SJCRH30 (cell line): ENCODE results near the gene SOBP. TPM values are rescaled to one million over a fixed set of nuclear protein-coding genes. Genes with fewer than 3 reads are reported as not detected.

ENCODE experiments used
- DNase-seq, 2 experiments: peaks; one replicate each; pipeline ENCODE4 v3.0.0-alpha.2; 2015 to 2020
- H3K27ac ChIP-seq: fragments of 250-450 bp; sonication (Bioruptor Pico); 2 replicates; pipeline ENCODE4 v1.5.1; 2020; ENCODE audit warnings: mild to moderate bottlenecking, moderate library complexity
- H3K27me3 ChIP-seq: fragments of 250-450 bp; sonication (Bioruptor Pico); 2 replicates; pipeline ENCODE4 v1.5.1; 2020; ENCODE audit warnings: mild to moderate bottlenecking, moderate library complexity
- H3K36me3 ChIP-seq: fragments of 250-450 bp; sonication (Bioruptor Pico); 2 replicates; pipeline ENCODE4 v1.5.1; 2020; ENCODE audit warnings: mild to moderate bottlenecking, moderate library complexity
- H3K4me1 ChIP-seq: fragments of 250-450 bp; sonication (Bioruptor Pico); 2 replicates; pipeline ENCODE4 v1.5.1; 2020; ENCODE audit warnings: mild to moderate bottlenecking, moderate library complexity
- H3K4me3 ChIP-seq: fragments of 250-450 bp; sonication (Bioruptor Pico); 2 replicates; pipeline ENCODE4 v1.5.1; 2020; ENCODE audit warnings: mild to moderate bottlenecking, moderate library complexity
- H3K9me3 ChIP-seq: fragments of 250-450 bp; sonication (Bioruptor Pico); replicated peaks from 2 replicates; pipeline ENCODE4 v1.5.1; 2020; ENCODE audit warnings: mild to moderate bottlenecking, moderate library complexity
- total RNA-seq: library from RNA; depleted of rRNA; stranded (reverse); fragments of >200 nt; shearing (Covaris generic); gene quantifications from 2 replicates; pipeline ENCODE4 v1.2.3, GENCODE V29; 2014

Gene SOBP
- total RNA-seq, 1 experiment from 2014 or later, result 7.8 TPM

- no peaks in the 10 kb centered on the region for H3K27me3 ChIP-seq
- peaks cover 29% of the 10 kb centered on the region for H3K4me1 ChIP-seq
- no peaks in the 10 kb centered on the region for H3K9me3 ChIP-seq
- no peak overlapping the region for H3K27ac ChIP-seq
- H3K36me3 ChIP-seq, result peaks cover 5% of the 10 kb centered on the region; the same call in 1 of the 2 replicates
- H3K4me3 ChIP-seq, result no peak overlapping the region
- DNase-seq, result no peak
These were observed 42.0 kb downstream of the SOBP start for GRCh38 chr6:107531868-107532267.

DNA sequence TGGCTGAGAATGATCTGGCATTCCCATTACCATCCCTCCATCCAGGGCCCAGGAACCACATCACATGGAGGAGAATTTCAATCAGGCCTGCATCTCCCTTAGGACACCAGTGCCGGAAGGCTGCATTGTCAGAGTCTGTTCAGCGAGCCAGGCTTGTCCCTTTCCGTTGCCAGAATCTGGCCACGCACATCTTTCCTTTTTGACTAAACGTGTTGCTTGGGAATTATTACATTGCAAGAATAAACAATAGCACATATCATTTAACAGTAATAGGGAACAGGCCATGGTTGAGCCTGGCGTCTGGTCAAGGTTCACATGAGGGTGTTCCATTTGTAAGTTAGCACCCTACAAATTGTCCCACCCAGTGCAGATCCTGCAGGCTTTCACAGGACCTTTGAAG is 42.8 kb downstream of the SOBP start:
- Histone ChIP-seq H3K27me3 (no peaks in the 10 kb centered on the region), H3K27ac (no peak overlapping the region), H3K4me3 (no peak overlapping the region), H3K36me3 (peaks cover 8% of the 10 kb centered on the region; the same call in 1 of the 2 replicates), H3K4me1 (peaks cover 29% of the 10 kb centered on the region), H3K9me3 (no peaks in the 10 kb centered on the region)
- DNase-seq, result no peak

DNA sequence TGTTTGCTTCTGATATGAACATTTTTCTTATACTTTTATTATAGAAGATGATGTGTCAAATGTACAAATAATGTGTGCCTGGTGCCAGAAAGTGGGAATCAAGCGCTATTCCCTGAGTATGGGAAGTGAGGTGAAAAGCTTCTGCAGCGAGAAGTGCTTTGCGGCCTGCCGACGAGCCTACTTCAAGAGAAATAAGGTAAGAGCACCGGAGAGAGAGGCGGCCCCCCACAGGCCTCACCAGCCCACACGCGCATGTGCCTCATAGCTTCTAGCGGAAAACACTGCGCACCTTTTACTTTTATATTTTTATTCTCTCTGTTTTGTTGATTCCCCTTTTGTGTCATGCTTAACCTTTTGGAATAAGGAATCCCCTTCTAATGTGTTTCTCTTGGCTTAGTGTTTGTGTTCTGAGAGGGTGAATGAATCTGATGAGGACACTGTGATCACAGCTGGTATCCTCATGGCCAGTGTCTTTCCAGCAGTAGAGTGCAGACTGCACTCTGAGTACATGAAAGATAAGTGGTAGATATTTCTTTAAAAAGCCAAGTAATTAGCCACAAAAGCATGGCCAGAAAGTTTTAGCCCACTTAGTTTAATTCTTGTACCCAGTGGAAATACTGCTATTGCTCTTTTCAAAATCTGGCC is 43.6 kb downstream of the SOBP start:
- no peak for DNase-seq
- H3K27me3 ChIP-seq, result no peaks in the 10 kb centered on the region
- peaks cover 29% of the 10 kb centered on the region for H3K4me1 ChIP-seq

GRCh38 chr6:107534571-107535141 is 44.7 kb downstream of the SOBP start:
- DNase-seq, result peak; percentile 47 to 55
- Histone ChIP-seq H3K36me3 (peaks cover 9% of the 10 kb centered on the region; the same call in 1 of the 2 replicates), H3K4me1 (peaks cover 29% of the 10 kb centered on the region), H3K27me3 (no peaks in the 10 kb centered on the region), H3K4me3 (no peak overlapping the region), H3K9me3 (no peaks in the 10 kb centered on the region), H3K27ac (no peak overlapping the region)

More for the DNA sequence above, 43.6 kb downstream of the SOBP start:
- no peaks in the 10 kb centered on the region for H3K9me3 ChIP-seq
- no peak overlapping the region for H3K27ac ChIP-seq
- H3K36me3 ChIP-seq, result peaks cover 8% of the 10 kb centered on the region; the same call in 1 of the 2 replicates
- no peak overlapping the region for H3K4me3 ChIP-seq

DNA sequence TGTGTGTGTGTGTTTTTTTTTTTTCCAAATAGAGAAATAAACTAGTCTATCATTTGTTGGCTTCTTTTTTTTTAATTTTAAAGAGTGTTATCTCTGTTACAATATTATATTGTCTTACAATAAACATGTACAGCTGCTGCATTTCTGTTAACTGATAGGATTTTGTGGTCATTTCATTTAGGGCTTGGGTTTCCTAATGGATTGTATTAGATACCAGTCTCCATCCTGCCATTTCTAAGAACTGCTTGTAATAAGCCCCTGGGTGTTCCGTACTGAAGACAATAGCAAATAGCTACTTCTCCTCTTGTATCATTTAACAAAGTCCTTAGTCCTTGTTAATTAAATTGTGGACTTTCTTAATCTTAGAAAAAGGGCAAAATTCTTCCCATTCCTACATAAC is 45.7 kb downstream of the SOBP start:
- peak in 1 of 2 experiments; percentile 66 for DNase-seq
- H3K27ac ChIP-seq, result no peak overlapping the region; the same call in 1 of the 2 replicates
- H3K36me3 ChIP-seq, result peaks cover 10% of the 10 kb centered on the region; the same call in 1 of the 2 replicates
- no peaks in the 10 kb centered on the region for H3K9me3 ChIP-seq
- no peaks in the 10 kb centered on the region for H3K27me3 ChIP-seq
- peaks cover 29% of the 10 kb centered on the region for H3K4me1 ChIP-seq
- H3K4me3 ChIP-seq, result no peak overlapping the region

DNA sequence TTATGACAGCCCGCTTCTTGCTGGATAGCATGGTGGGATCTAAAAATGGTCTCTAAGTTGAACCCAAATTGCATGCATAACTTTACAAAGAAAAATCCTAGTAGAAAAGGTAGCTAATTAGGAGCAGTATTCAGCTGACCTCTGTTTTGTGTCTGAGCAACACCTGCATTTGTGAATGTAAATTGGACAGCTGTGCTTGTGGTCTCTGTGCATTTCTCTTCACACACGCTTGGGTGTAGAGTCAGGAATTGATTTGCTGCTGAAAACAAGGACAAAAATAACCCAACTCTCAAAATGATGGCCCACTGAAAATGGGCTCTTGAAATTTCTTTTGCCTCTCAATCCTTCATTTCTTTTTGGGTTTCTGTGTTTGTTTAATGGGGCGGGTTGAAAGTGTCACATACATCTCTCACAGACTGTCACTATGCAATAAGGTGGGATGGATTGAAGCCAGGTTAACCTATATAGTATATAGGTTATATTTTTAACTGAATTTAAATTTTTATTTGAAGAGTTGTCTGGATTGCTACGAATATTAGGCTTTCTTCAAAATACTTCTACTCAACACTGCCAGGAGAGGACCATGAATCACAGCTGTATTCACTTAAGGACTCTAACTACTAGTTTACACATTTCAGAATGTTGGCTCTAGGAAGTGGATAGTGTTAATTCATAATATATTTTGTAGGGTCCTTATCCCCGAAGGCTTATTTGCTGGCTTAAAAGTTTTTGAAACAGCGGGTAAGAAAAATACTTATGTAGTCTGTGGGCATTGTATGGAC is 46.5 kb downstream of the SOBP start:
- Histone ChIP-seq H3K36me3 (peaks cover 10% of the 10 kb centered on the region; the same call in 1 of the 2 replicates), H3K4me1 (peaks cover 29% of the 10 kb centered on the region), H3K27ac (no peak overlapping the region; the same call in 1 of the 2 replicates), H3K4me3 (no peak overlapping the region), H3K9me3 (no peaks in the 10 kb centered on the region), H3K27me3 (no peaks in the 10 kb centered on the region)
- DNase-seq, result peak; percentile 7 to 36

DNA sequence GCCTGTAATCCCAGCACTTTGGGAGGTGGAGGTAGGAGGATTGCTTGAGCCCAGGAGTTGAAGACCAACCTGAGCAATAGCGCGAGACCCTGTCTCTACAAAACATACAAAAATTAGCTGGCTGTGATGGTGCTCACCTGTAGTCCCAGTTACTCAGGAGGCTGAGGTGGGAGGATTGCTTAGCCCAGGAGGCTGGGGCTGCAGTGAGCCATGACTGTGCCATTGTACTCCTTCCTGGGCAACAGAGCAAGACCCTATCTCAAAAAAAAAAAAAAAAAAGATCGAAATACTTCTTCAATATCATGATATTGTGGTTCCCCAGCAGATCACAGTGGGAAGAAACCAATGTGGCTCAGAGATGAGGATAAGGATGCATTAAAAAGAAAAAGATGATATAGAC is 47.6 kb downstream of the SOBP start:
- Histone ChIP-seq H3K9me3 (no peaks in the 10 kb centered on the region), H3K36me3 (peaks cover 10% of the 10 kb centered on the region; the same call in 1 of the 2 replicates), H3K4me1 (peaks cover 29% of the 10 kb centered on the region), H3K27me3 (no peaks in the 10 kb centered on the region), H3K4me3 (no peak overlapping the region), H3K27ac (no peak overlapping the region)
- DNase-seq, result no peak

GRCh38 chr6:107538856-107539387 is 49.0 kb downstream of the SOBP start:
- no peaks in the 10 kb centered on the region for H3K27me3 ChIP-seq
- H3K9me3 ChIP-seq, result no peaks in the 10 kb centered on the region
- no peak overlapping the region for H3K4me3 ChIP-seq
- H3K27ac ChIP-seq, result no peak overlapping the region
- peaks cover 9% of the 10 kb centered on the region; the same call in 1 of the 2 replicates for H3K36me3 ChIP-seq
- DNase-seq, result no peak
- H3K4me1 ChIP-seq, result peaks cover 40% of the 10 kb centered on the region

GRCh38 chr6:107539409-107539808 is 49.5 kb downstream of the SOBP start:
- H3K27ac ChIP-seq, result no peak overlapping the region
- peaks cover 36% of the 10 kb centered on the region for H3K4me1 ChIP-seq
- H3K4me3 ChIP-seq, result no peak overlapping the region
- no peak for DNase-seq
- no peaks in the 10 kb centered on the region for H3K9me3 ChIP-seq
- peaks cover 6% of the 10 kb centered on the region; the same call in 1 of the 2 replicates for H3K36me3 ChIP-seq
- no peaks in the 10 kb centered on the region for H3K27me3 ChIP-seq

DNA sequence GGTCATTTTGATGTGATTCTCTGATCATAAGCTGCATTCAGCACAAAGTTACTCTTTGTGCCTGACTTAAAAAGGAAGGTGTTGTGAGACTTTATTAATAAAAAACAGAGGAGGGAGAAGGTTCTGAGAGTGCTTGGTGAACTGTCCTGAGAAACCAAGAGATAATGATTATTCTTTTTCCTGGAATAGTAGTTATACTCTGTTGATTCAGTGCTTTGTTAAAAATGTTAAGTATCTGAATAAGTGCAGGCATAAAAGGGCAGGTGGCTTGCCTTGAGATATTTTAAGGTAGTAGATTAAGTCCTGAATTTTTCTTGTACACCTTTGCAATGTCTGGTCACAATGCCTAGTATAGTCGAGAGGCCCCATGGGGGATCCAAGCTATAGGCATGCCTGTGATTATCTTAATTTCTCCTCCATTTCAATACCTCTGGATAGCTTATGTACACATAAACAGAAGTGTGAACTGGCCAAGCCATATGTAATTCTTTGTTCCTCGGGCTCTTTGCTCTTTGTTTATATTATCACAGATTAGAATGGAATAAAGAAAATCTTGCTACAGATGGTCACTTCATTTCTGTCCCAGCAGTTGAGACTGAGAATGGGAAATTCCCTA is 50.0 kb downstream of the SOBP start:
- peaks cover 30% of the 10 kb centered on the region for H3K4me1 ChIP-seq
- DNase-seq, result no peak
- peaks cover 6% of the 10 kb centered on the region; the same call in 1 of the 2 replicates for H3K36me3 ChIP-seq
- H3K4me3 ChIP-seq, result no peak overlapping the region
- H3K27me3 ChIP-seq, result no peaks in the 10 kb centered on the region
- no peaks in the 10 kb centered on the region for H3K9me3 ChIP-seq
- H3K27ac ChIP-seq, result no peak overlapping the region

DNA sequence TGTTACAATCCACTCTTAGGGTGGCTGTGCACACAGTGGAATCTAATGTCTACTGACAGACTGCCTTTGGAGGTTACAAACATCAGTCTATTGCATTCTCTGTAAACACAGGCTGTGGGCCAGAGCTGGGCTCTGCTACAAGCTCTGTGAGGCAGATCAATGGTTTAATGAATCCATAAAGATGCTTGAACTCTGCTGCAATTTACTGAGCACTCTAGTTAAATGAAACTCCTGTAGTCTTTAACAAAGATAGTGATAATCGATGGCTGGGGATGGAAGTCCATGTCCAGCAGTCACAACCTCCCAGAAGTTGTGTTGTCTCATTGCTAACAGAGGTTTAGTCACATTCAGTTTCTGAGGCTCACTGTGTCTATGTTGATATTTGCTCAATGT is 50.5 kb downstream of the SOBP start:
- peaks cover 6% of the 10 kb centered on the region; the same call in 1 of the 2 replicates for H3K36me3 ChIP-seq
- H3K4me1 ChIP-seq, result peaks cover 25% of the 10 kb centered on the region
- DNase-seq, result no peak
- no peaks in the 10 kb centered on the region for H3K27me3 ChIP-seq
- no peaks in the 10 kb centered on the region for H3K9me3 ChIP-seq
- no peak overlapping the region for H3K27ac ChIP-seq
- H3K4me3 ChIP-seq, result no peak overlapping the region

DNA sequence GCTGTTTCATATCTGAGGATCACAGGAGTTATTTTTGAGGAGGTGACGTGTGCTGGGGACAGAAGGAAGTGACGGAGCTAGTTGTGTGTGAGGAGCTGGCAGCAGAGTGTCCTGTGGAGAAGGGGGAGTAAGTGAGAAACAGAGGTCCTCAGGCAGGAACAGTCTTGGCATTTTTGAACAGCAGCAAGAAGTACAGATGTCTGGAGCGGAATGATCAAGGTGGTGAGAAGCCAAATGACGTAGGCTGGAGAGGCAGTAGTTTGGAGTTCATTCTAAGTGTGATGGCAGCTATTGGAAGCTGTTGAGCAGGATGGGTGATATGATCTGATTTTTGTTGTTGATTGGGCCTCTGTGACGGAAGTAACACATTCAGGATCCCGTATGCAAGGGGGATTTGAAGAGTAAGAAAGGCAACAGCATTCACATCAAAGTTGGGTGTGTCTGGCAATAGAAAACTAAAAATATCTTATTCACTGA is 52.3 kb downstream of the SOBP start:
- no peak for DNase-seq
- Histone ChIP-seq H3K4me3 (no peak overlapping the region), H3K9me3 (no peaks in the 10 kb centered on the region), H3K27me3 (no peaks in the 10 kb centered on the region), H3K36me3 (peaks cover 5% of the 10 kb centered on the region; the same call in 1 of the 2 replicates), H3K27ac (no peak overlapping the region), H3K4me1 (peaks cover 13% of the 10 kb centered on the region; the same call in 1 of the 2 replicates)

- Histone ChIP-seq H3K4me1 (peaks cover 13% of the 10 kb centered on the region; the same call in 1 of the 2 replicates), H3K9me3 (no peaks in the 10 kb centered on the region), H3K27me3 (no peaks in the 10 kb centered on the region), H3K27ac (peak overlapping the region; percentile 36), H3K4me3 (no peak overlapping the region), H3K36me3 (peaks cover 2% of the 10 kb centered on the region; the same call in 1 of the 2 replicates)
- peak; percentile 24 to 50 for DNase-seq
These were observed 53.2 kb downstream of the SOBP start for GRCh38 chr6:107543088-107543487.

GRCh38 chr6:107543567-107543966 is 53.6 kb downstream of the SOBP start:
- Histone ChIP-seq H3K27ac (peak overlapping the region; percentile 36), H3K4me1 (peaks cover 13% of the 10 kb centered on the region; the same call in 1 of the 2 replicates), H3K4me3 (no peak overlapping the region), H3K27me3 (no peaks in the 10 kb centered on the region), H3K36me3 (peaks cover 2% of the 10 kb centered on the region; the same call in 1 of the 2 replicates), H3K9me3 (no peaks in the 10 kb centered on the region)
- DNase-seq, result peak in 1 of 2 experiments; percentile 26
